Upper lobe of left lung (tissue), 6 donors: ENCODE results near the gene PSMD2. TPM values are rescaled to one million over a fixed set of nuclear protein-coding genes. Genes with fewer than 3 reads are reported as not detected.

Source experiments
- ATAC-seq, 2 donors: fragments of 200-7000 bp; cut with Tn5 transposase; one replicate each; pipeline ENCODE4 v1.9.1; 2022; ENCODE audit warnings: mild to moderate bottlenecking in 2 of 2, moderate library complexity in 2 of 2; ENCODE audit not compliant: low FRiP score in 2 of 2
- DNase-seq, 2 donors: peaks; one replicate each; pipeline ENCODE4 v3.0.0-alpha.2; 2019 to 2020
- H3K27ac ChIP-seq, 4 donors: fragments of 200-600 bp; sonication (generic); one replicate each; pipeline ENCODE4 v1.5.1; 2016 to 2019
- H3K27me3 ChIP-seq, 4 donors: fragments of 200-600 bp; sonication (generic); one replicate each; pipeline ENCODE4 v1.5.1; 2017 to 2019
- H3K36me3 ChIP-seq, 4 donors: fragments of 200-600 bp; sonication (generic); one replicate each; pipeline ENCODE4 v1.5.1; 2016 to 2019
- H3K4me1 ChIP-seq, 4 donors: fragments of 200-600 bp; sonication (generic); one replicate each; pipeline ENCODE4 v1.5.1; 2018 to 2019
- H3K4me3 ChIP-seq, 4 donors: fragments of 200-600 bp; sonication (generic); one replicate each; pipeline ENCODE4 v1.5.1; 2017 to 2019; ENCODE audit warnings: mild to moderate bottlenecking in 2 of 4, moderate library complexity in 1 of 4
- H3K9me3 ChIP-seq, 4 donors: fragments of 200-600 bp; sonication (generic); one replicate each; pipeline ENCODE4 v1.5.1; 2018 to 2019
- EP300 ChIP-seq, 4 donors: sonication (generic); formaldehyde crosslinking; IDR thresholded peaks; one replicate each; pipeline ENCODE4 v1.5.1; 2017; ENCODE audit warnings: antibody characterized with exemption in 4 of 4, control low read depth in 2 of 4
- POLR2A ChIP-seq, 4 donors: fragments of 450-650 bp; IDR thresholded peaks; one replicate each; pipeline ENCODE4 v1.5.1; 2016 to 2017; ENCODE audit warnings: antibody characterized with exemption in 4 of 4, mild to moderate bottlenecking in 2 of 4
- POLR2AphosphoS5 ChIP-seq, 2 donors: sonication (generic); formaldehyde crosslinking; IDR thresholded peaks; one replicate each; pipeline ENCODE4 v1.5.1; 2017; ENCODE audit warnings: antibody characterized with exemption in 2 of 2
- WGBS, 2 donors: methylation state at CpG; one replicate each; pipeline ENCODE4 v1.1.5; 2017 to 2018; 5-methylcytosine and 5-hydroxymethylcytosine counted together
- total RNA-seq, 6 donors: library from RNA; depleted of rRNA in 4 of 6; stranded (reverse); fragments of >200 nt in 4 of 6; gene quantifications; one replicate each; pipeline versions ENCODE4 v1.1.0 to v1.2.1, GENCODE V29; 2016 to 2021
- TF ChIP-seq, protein P1 (sequence below), 6 experiments: fragments of 450-650 bp in 4 of 6; fragments of 200-600 bp in 2 of 6; sonication (generic) in 2 of 6; IDR thresholded peaks; one replicate each; pipeline ENCODE4 v1.5.1; 2016 to 2019; ENCODE audit warnings: antibody characterized with exemption in 6 of 6
- donor health status: DM: no; HTN: no; CAD: no; lungs with moderate emphysema.
- donor health status: DM: no; HTN: yes; CAD: no; lungs with severe emphysema.

Gene PSMD2
- total RNA-seq, 6 donors from 2014 or later: 144 to 259 (median 165) TPM

DNA sequence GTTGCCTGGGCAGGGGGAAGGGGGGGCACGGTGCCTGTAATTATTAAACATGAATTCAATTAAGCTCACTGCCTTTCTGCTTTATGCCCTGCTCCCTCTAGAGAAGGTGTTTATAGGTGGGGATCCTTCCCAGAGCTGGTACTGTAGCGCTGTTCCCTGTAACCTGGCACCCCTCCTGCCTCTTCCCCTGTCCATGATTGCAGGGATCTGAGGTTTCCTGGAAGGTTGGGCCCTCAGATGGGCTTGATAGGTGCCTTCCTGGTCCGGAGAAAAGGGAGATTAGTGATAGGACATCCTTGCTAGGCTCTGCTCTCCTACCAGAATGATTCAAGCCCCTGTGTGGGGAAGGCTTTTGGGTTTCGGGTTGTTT, 36.2 kb downstream of the PSMD2 start:
- TF ChIP-seq, protein P1, sequence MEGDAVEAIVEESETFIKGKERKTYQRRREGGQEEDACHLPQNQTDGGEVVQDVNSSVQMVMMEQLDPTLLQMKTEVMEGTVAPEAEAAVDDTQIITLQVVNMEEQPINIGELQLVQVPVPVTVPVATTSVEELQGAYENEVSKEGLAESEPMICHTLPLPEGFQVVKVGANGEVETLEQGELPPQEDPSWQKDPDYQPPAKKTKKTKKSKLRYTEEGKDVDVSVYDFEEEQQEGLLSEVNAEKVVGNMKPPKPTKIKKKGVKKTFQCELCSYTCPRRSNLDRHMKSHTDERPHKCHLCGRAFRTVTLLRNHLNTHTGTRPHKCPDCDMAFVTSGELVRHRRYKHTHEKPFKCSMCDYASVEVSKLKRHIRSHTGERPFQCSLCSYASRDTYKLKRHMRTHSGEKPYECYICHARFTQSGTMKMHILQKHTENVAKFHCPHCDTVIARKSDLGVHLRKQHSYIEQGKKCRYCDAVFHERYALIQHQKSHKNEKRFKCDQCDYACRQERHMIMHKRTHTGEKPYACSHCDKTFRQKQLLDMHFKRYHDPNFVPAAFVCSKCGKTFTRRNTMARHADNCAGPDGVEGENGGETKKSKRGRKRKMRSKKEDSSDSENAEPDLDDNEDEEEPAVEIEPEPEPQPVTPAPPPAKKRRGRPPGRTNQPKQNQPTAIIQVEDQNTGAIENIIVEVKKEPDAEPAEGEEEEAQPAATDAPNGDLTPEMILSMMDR (IDR thresholded peaks at IDR 0.05): no peak
- TF ChIP-seq EP300 (IDR thresholded peaks at IDR 0.05) (no peak), POLR2A (IDR thresholded peaks at IDR 0.05) (no peak), POLR2AphosphoS5 (IDR thresholded peaks at IDR 0.05) (no peak)
- H3K4me1 ChIP-seq: peaks cover 32 to 47% (median 39%) of the 10 kb centered on the region in 4 donors

DNA sequence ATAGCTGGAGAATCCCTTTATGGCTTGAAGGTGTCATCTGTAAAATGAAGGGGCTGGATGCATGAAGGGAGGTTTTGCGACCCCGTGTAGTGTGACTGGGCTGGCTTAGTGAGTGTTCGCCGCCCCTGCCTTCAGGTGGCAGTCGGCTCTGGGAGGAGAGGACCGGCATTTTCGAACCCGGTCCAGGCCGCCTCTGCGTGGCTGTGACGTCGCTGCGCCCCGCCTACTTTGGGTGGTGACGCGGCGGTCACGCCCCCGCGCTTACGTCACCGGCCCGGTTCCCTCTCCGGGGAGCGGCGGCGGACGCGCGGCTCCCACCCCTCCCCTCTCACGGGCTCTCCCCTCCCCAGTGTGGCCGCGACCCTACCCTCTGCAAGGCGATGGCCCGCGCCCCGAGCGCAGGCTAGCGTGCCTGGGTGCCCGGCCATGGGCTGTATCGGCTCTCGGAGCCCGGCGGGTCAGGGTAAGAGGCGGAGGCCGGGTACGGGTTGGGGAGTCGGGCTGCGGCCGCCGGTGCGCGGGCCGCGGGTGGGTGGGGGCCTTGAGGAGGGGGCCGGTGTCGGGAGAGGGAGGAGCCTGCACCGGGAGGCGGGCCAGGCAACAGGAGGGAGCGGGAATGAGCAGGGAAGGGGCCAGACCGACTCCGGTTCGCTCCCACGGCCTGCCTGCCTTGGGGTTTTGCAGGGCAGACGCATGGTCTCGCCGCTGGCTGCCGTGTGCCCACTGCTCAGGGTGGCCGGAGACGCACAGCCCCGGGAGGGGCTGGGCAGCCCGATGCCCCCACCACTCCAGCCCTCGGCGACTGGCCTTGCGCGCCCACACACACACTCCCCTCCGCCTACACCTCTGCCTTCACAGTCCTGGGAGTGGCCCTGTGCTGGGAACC, 36.9 kb downstream of the PSMD2 start:
- ATAC-seq (peak; percentile 75 to 89), DNase-seq (peak; percentile 85 to 99)
- TF ChIP-seq POLR2AphosphoS5 (IDR thresholded peaks at IDR 0.05): peak; percentile 80 to 93
- peak in 3 of 4 donors; percentile 49 to 84 (median 60) for TF ChIP-seq POLR2A (IDR thresholded peaks at IDR 0.05)
- TF ChIP-seq EP300 (IDR thresholded peaks at IDR 0.05): no peak
- TF ChIP-seq, protein P1 (IDR thresholded peaks at IDR 0.05): peak in 1 of 6 experiments; percentile 11
- Histone ChIP-seq H3K36me3 (peaks cover 28 to 46% (median 37%) of the 10 kb centered on the region in 4 donors), H3K4me3 (peak overlapping the region; percentile 67 to 93 (median 87)), H3K27ac (peak overlapping the region; percentile 93 to 97 (median 95)), H3K4me1 (peaks cover 32 to 47% (median 39%) of the 10 kb centered on the region in 4 donors), H3K27me3 (no peaks in the 10 kb centered on the region), H3K9me3 (no peaks in the 10 kb centered on the region)
- 2% methylated on average over 55 of the region's 77 CpGs; no CpG with 5 or more reads in 1 of the 2 donors for WGBS, 2 donors

More for the DNA sequence above, 36.2 kb downstream of the PSMD2 start:
- H3K27me3 ChIP-seq: no peaks in the 10 kb centered on the region
- ATAC-seq (peak in 1 of 2 donors; percentile 0), DNase-seq (no peak)
- 61 to 94% methylated on average over 2 to 4 of the region's 4 CpGs for WGBS, 2 donors
- H3K9me3 ChIP-seq: no peaks in the 10 kb centered on the region
- H3K4me3 ChIP-seq: peak overlapping the region in 3 of 4 donors; percentile 67 to 93 (median 87)
- peak overlapping the region; percentile 93 to 97 (median 95) for H3K27ac ChIP-seq
- peaks cover 32 to 52% (median 43%) of the 10 kb centered on the region in 4 donors for H3K36me3 ChIP-seq

DNA sequence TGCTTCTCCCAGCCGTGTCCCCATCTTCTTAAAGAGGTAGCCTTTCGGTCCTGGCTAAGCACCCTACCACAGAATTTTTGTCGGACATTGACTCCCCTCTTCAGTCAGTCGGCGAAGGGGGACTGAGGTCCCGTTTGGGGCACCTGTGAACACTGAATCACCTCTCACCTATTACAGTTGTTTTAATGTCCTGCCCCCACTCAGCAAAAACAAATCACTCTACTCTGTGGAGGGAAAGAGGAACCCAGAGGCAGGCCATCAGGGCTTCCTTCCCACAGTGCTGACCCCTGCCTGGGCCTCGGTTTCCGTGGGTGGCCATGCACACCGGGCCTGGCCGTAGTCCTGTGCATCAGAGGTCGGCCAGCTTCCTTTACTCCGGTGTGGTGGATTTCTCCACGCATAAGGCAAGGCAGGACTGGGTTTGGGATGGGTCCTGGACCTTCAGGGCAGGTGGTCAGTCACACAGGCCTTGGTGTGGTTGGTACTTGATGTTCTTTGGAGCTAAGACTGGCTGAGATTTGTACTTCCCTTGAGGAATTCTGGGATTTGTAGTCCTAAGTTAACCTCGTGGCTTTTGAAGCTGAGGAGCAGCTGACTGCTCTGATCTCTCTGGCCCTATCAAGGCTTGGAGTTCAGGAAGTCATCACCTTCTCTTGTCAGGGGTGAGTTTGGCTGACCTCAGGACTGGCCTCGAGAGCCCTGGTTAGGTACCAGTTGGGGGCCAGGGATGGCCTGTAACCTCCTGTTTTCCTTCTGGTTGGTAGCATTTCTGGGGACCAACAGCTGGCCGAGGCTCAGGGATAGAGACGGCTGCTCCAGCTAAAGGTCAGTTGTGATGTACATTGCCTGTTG, 37.7 kb downstream of the PSMD2 start:
- Histone ChIP-seq H3K9me3 (no peaks in the 10 kb centered on the region), H3K27ac (peak overlapping the region; percentile 93 to 97 (median 95)), H3K36me3 (peaks cover 21 to 40% (median 30%) of the 10 kb centered on the region in 4 donors), H3K4me3 (peak overlapping the region; percentile 67 to 93 (median 87)), H3K27me3 (no peaks in the 10 kb centered on the region), H3K4me1 (peaks cover 36 to 52% (median 38%) of the 10 kb centered on the region in 4 donors)
- TF ChIP-seq POLR2AphosphoS5 (IDR thresholded peaks at IDR 0.05) (peak; percentile 17 to 24), EP300 (IDR thresholded peaks at IDR 0.05) (no peak), POLR2A (IDR thresholded peaks at IDR 0.05) (peak in 1 of 4 donors; percentile 12)
- TF ChIP-seq, protein P1 (IDR thresholded peaks at IDR 0.05): no peak
- 31 to 35% methylated on average over 10 to 16 of the region's 17 CpGs for WGBS, 2 donors
- DNase-seq (no peak), ATAC-seq (peak; percentile 7 to 50)

DNA sequence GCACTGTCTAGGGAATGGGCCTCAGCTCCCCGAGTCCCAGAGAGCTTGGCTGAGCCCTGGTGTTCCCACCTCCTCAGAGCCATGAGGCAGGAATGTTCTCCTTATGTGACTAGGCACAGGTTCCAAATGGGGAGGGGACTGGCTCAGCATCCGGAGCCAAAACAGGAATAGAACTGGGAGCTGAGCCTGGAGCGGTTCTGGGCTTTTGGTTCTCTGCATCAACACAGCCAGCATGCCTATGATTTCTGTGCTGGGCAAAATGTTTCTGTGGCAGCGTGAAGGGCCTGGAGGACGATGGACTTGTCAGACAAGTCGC, 38.3 kb downstream of the PSMD2 start, which contains the start of gene FAM131A:
TSS of gene FAM131A (plus strand) at position 202 of the 316 bp plus-strand sequence. CDS start at position 233, 31 bp downstream.
- Histone ChIP-seq H3K27me3 (no peaks in the 10 kb centered on the region), H3K36me3 (peaks cover 15 to 40% (median 29%) of the 10 kb centered on the region in 4 donors), H3K4me1 (peaks cover 33 to 52% (median 38%) of the 10 kb centered on the region in 4 donors), H3K9me3 (no peaks in the 10 kb centered on the region), H3K27ac (peak within 1 kb of the TSS; percentile 93 to 97 (median 95)), H3K4me3 (peak within 1 kb of the TSS; percentile 67 to 93 (median 87))
- no peak for DNase-seq
- 73 to 77% methylated on average over 4 to 6 of the region's 6 CpGs for WGBS, 2 donors
- ATAC-seq: no peak
- TF ChIP-seq, protein P1 (IDR thresholded peaks at IDR 0.05): no peak
- no peak for TF ChIP-seq EP300 (IDR thresholded peaks at IDR 0.05)
- TF ChIP-seq POLR2AphosphoS5 (IDR thresholded peaks at IDR 0.05): no peak
- no peak for TF ChIP-seq POLR2A (IDR thresholded peaks at IDR 0.05)
